ENCODE measurements around the gene DRAXIN. TPM values are rescaled to one million over a fixed set of nuclear protein-coding genes. Genes with fewer than 3 reads are reported as not detected.
A peak's percentile ranks its signal among the peaks of the same experiment; 100 is the strongest.

The DRAXIN gene
- total RNA-seq, 2 donors from 2014 or later = 0.04 to 0.13 TPM

DNA sequence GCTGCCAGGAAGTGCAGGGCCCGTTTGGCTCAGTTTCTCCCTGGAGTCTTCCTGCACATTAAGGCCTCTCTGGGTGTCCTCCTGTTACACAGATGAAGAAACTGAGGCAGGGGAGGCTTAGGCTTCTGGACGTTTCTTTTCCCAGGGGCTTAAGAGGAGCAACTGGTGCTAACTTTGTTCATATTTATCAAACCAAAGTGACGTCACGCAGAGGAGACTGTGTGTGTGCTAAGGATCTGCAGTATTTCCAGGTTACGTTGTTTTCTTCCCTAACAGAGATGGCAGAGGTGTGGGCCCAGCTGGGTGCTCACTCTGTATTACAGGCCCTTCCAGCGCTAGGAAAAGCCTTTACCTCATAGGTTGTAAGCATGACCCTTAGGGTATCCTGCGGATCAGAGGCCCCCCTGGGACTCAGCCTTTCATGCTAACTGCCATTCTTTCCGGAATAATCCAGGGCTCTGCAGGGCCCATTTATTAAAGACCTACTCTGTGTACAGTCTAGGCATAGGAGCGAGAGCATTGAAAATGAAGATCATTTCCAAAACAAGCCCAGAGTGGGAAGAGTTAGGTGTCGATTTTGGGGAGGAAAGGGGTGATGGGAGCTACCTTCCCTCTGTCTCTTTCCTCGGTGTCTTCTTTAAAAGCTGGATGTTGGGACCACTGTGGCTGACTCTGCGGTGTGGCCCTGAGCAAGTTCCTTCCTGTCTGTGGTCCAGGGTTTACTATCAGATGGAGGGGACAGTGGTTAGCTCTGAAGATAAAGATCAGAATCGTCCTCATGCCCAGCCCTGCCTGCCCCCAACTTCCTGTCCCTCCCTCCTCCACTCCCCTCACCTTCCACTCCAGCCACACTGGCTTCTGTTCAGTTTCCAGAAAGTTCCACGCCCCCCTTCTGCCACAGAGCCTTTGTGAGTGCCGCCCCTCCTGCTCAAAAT lies 49.0 kb downstream of the DRAXIN start:
- peaks cover 28% of the 10 kb centered on the region for H3K4me1 Mint-ChIP-seq
- ATAC-seq (replicated peaks) = peak; percentile 49
- no peaks in the 10 kb centered on the region for H3K36me3 Mint-ChIP-seq (ENCODE audit: low read depth)
- H3K27ac Mint-ChIP-seq = peak overlapping the region; percentile 75
- no peaks in the 10 kb centered on the region for H3K9me3 Mint-ChIP-seq
- peak overlapping the region; percentile 53 for H3K4me3 Mint-ChIP-seq
- H3K27me3 Mint-ChIP-seq = no peaks in the 10 kb centered on the region

- Mint-ChIP-seq H3K27ac (no peak overlapping the region), H3K4me3 (peak overlapping the region; percentile 53), H3K27me3 (no peaks in the 10 kb centered on the region), H3K9me3 (no peaks in the 10 kb centered on the region), H3K36me3 (ENCODE audit: low read depth) (no peaks in the 10 kb centered on the region), H3K4me1 (peaks cover 28% of the 10 kb centered on the region)
- ATAC-seq (replicated peaks) = no peak
These were observed 50.0 kb downstream of the DRAXIN start for GRCh38 chr1:11741482-11741881.

DNA sequence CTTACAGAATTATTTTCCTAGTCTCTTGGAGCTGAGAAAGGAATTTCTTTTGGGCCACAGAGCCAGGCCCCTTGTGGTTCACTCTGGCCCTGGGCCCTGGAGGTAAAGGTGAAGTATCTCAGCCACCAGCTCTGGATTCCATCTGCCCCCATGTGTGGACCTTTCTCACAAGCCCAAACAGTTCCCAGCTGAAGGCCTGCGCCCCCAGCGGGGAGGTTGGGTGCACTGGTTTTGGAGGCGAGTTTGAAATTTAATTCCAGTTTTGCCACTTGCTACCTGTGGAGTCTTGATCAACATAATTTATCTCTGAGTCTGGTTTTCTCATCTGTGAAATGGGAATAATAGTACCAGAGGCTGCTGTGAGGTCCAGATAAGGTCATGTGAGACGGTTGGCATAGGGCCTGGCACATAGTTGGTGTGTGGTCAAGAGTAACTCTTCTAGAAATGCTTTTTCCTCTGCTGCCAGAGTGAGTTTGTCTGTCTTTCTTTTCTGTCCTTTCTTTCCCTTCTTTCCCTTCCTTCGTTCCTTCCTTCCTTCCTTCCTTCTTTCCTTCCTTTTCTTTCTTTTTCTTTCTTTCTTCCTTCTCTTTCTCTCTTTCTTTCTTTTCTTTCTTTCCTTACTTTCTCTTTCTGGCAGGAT lies 50.5 kb downstream of the DRAXIN start:
- peaks cover 26% of the 10 kb centered on the region for H3K4me1 Mint-ChIP-seq
- H3K4me3 Mint-ChIP-seq = no peak overlapping the region
- H3K36me3 Mint-ChIP-seq (ENCODE audit: low read depth) = no peaks in the 10 kb centered on the region
- no peak for ATAC-seq (replicated peaks)
- H3K27ac Mint-ChIP-seq = peak overlapping the region; percentile 6
- H3K9me3 Mint-ChIP-seq = no peaks in the 10 kb centered on the region
- H3K27me3 Mint-ChIP-seq = no peaks in the 10 kb centered on the region

GRCh38 chr1:11744287-11744686 lies 52.8 kb downstream of the DRAXIN start:
- Mint-ChIP-seq H3K4me1 (peaks cover 17% of the 10 kb centered on the region), H3K27ac (no peak overlapping the region), H3K36me3 (ENCODE audit: low read depth) (no peaks in the 10 kb centered on the region), H3K9me3 (no peaks in the 10 kb centered on the region), H3K4me3 (no peak overlapping the region), H3K27me3 (no peaks in the 10 kb centered on the region)
- no peak for ATAC-seq (replicated peaks)

GRCh38 chr1:11746092-11746491 lies 54.6 kb downstream of the DRAXIN start:
- Mint-ChIP-seq H3K4me1 (peaks cover 6% of the 10 kb centered on the region), H3K27me3 (no peaks in the 10 kb centered on the region), H3K36me3 (ENCODE audit: low read depth) (no peaks in the 10 kb centered on the region), H3K4me3 (no peak overlapping the region), H3K9me3 (no peaks in the 10 kb centered on the region), H3K27ac (no peak overlapping the region)
- peak; percentile 32 for ATAC-seq (replicated peaks)

- Mint-ChIP-seq H3K9me3 (no peaks in the 10 kb centered on the region), H3K27me3 (no peaks in the 10 kb centered on the region), H3K4me3 (no peak overlapping the region), H3K4me1 (peaks cover 6% of the 10 kb centered on the region), H3K36me3 (ENCODE audit: low read depth) (no peaks in the 10 kb centered on the region), H3K27ac (peak overlapping the region; percentile 77)
- no peak for ATAC-seq (replicated peaks)
These were observed 55.4 kb downstream of the DRAXIN start for GRCh38 chr1:11746795-11747487.

DNA sequence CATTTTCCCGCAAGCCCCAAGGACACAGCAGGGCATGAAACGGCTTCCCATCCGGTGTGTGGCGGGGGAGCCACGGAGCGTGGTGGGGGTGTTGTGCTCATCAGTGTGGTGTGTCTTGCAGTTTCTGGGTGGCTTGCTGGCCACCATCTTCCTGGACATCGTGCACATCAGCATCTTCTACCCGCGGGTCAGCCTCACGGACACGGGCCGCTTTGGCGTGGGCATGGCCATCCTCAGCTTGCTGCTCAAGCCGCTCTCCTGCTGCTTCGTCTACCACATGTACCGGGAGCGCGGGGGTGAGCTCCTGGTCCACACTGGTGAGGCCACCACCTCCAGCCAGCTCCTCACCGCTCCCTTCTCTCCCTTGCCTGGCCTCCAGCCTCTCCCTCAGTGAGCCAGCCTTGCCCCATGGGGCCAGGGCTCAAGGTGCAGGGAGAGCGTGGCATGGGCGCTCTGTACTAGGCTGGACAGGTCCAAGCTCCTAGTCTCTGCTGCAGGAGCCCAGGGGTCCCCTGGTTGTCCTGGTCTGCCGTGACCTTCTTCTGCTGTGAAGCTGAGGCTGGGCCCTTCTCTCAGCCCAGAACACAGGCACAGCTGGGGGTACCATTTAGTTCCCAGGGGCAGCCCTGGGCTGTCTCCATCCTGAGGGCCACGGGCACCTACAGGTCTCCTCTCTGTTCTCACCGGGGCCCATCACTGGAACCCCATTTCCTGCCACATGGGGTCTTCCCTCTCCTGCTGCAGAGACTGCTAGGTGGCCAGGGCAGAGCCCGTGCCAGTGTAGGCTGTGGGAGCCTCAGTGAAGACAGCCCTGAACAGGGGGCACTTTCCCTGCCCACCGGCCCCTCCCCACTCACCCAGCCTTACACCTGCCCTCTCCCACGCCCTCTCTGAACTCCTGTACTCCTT lies 57.0 kb downstream of the DRAXIN start:
- no peak overlapping the region for H3K4me3 Mint-ChIP-seq
- no peak overlapping the region for H3K27ac Mint-ChIP-seq
- no peaks in the 10 kb centered on the region for H3K4me1 Mint-ChIP-seq
- H3K27me3 Mint-ChIP-seq = no peaks in the 10 kb centered on the region
- ATAC-seq (replicated peaks) = no peak
- H3K36me3 Mint-ChIP-seq (ENCODE audit: low read depth) = no peaks in the 10 kb centered on the region
- no peaks in the 10 kb centered on the region for H3K9me3 Mint-ChIP-seq

GRCh38 chr1:11749203-11749689 lies 57.7 kb downstream of the DRAXIN start:
- Mint-ChIP-seq H3K27me3 (no peaks in the 10 kb centered on the region), H3K4me1 (no peaks in the 10 kb centered on the region), H3K9me3 (no peaks in the 10 kb centered on the region), H3K27ac (no peak overlapping the region), H3K4me3 (no peak overlapping the region), H3K36me3 (ENCODE audit: low read depth) (no peaks in the 10 kb centered on the region)
- ATAC-seq (replicated peaks) = peak; percentile 50

GRCh38 chr1:11749996-11750395 lies 58.5 kb downstream of the DRAXIN start:
- H3K9me3 Mint-ChIP-seq = no peaks in the 10 kb centered on the region
- H3K4me1 Mint-ChIP-seq = no peaks in the 10 kb centered on the region
- no peaks in the 10 kb centered on the region for H3K27me3 Mint-ChIP-seq
- no peak for ATAC-seq (replicated peaks)
- H3K27ac Mint-ChIP-seq = no peak overlapping the region
- H3K36me3 Mint-ChIP-seq (ENCODE audit: low read depth) = no peaks in the 10 kb centered on the region
- no peak overlapping the region for H3K4me3 Mint-ChIP-seq

DNA sequence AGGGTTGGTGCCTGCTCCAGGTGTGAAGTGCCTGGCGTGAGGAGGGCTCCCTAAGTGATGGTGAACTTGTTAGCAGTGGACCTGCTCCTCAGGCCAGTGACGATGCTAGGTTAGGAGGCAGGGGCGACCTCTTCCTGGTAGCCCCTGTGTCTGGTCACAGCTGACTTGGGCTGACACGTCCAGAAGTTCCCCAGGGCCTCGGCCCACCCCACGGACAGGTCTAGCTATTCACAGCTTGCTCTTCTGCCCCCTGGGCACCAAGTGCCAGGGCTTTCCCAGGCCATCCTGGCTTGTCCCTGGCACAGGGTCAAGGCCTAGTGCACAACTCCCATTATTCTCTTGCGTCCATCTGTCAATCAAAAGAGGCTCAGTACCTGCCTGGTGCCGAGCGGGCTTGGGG lies 59.6 kb downstream of the DRAXIN start:
- no peak overlapping the region for H3K4me3 Mint-ChIP-seq
- H3K4me1 Mint-ChIP-seq = no peaks in the 10 kb centered on the region
- H3K36me3 Mint-ChIP-seq (ENCODE audit: low read depth) = no peaks in the 10 kb centered on the region
- H3K9me3 Mint-ChIP-seq = no peaks in the 10 kb centered on the region
- no peak overlapping the region for H3K27ac Mint-ChIP-seq
- ATAC-seq (replicated peaks) = no peak
- H3K27me3 Mint-ChIP-seq = no peaks in the 10 kb centered on the region

GRCh38 chr1:11752359-11753088 lies 61.0 kb downstream of the DRAXIN start:
- H3K9me3 Mint-ChIP-seq = no peaks in the 10 kb centered on the region
- H3K36me3 Mint-ChIP-seq (ENCODE audit: low read depth) = no peaks in the 10 kb centered on the region
- no peak overlapping the region for H3K27ac Mint-ChIP-seq
- no peak overlapping the region for H3K4me3 Mint-ChIP-seq
- ATAC-seq (replicated peaks) = no peak
- no peaks in the 10 kb centered on the region for H3K4me1 Mint-ChIP-seq
- H3K27me3 Mint-ChIP-seq = peaks cover 4% of the 10 kb centered on the region

- H3K36me3 Mint-ChIP-seq (ENCODE audit: low read depth) = no peaks in the 10 kb centered on the region
- H3K4me3 Mint-ChIP-seq = no peak overlapping the region
- no peaks in the 10 kb centered on the region for H3K4me1 Mint-ChIP-seq
- ATAC-seq (replicated peaks) = no peak
- H3K27me3 Mint-ChIP-seq = peaks cover 4% of the 10 kb centered on the region
- H3K9me3 Mint-ChIP-seq = no peaks in the 10 kb centered on the region
- no peak overlapping the region for H3K27ac Mint-ChIP-seq
These were observed 62.2 kb downstream of the DRAXIN start for GRCh38 chr1:11753555-11754208.

DNA sequence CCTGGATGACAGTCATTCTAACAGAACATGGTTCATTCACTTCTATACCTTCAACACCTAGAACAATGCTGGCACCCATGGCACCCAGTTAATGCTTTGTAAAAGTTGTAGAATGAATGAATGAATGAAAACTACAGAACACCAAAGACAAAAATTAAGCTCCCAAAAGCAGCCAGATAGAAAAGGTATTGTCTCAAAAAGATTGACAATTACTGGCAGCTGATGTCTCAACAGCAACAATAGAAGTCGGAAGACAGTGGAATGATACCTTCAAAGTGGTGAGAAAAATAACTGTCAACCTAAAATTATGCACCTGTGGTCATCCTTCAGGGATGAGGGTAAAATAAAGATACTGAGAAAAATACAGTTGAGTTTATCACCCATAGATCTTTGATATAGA lies 65.5 kb downstream of the DRAXIN start:
- no peak for ATAC-seq (replicated peaks)
- H3K36me3 Mint-ChIP-seq (ENCODE audit: low read depth) = no peaks in the 10 kb centered on the region
- no peaks in the 10 kb centered on the region for H3K9me3 Mint-ChIP-seq
- H3K4me1 Mint-ChIP-seq = no peaks in the 10 kb centered on the region
- H3K27ac Mint-ChIP-seq = no peak overlapping the region
- H3K27me3 Mint-ChIP-seq = peaks cover 9% of the 10 kb centered on the region
- no peak overlapping the region for H3K4me3 Mint-ChIP-seq

All from activated T-helper 17 cell treated with anti-CD3 and anti-CD28 coated beads, Interleukin-2, amount 50 U/mL, for 72 hours (primary cell).